IPS-18a (cell line): Measurements from ENCODE around the gene ITSN1.

Experiments used
- H3K27ac ChIP-seq: one replicate; pipeline ENCODE4 v1.5.1; 2013; ENCODE audit warnings: low read length
- H3K27me3 ChIP-seq: one replicate; pipeline ENCODE4 v1.6.1; 2013; ENCODE audit warnings: mild to moderate bottlenecking, low read length; ENCODE audit not compliant: control insufficient read depth, insufficient read depth
- H3K36me3 ChIP-seq: one replicate; pipeline ENCODE4 v1.6.1; 2013; ENCODE audit warnings: low read depth, low read length; ENCODE audit not compliant: control insufficient read depth
- H3K4me1 ChIP-seq: one replicate; pipeline ENCODE4 v1.6.1; 2013; ENCODE audit warnings: low read depth, low read length; ENCODE audit not compliant: control insufficient read depth
- H3K4me3 ChIP-seq: one replicate; pipeline ENCODE4 v1.5.1; 2013; ENCODE audit warnings: low read length
- H3K9ac ChIP-seq: one replicate; pipeline ENCODE4 v1.6.1; 2013; ENCODE audit warnings: mild to moderate bottlenecking, low read length, moderate library complexity
- H3K9me3 ChIP-seq: one replicate; pipeline ENCODE4 v1.6.1; 2013; ENCODE audit warnings: low read depth, low read length; ENCODE audit not compliant: control insufficient read depth

ITSN1 gene

GRCh38 chr21:33835920-33836319 is 193.6 kb downstream of the ITSN1 start:
- Histone ChIP-seq H3K4me3 (no peak overlapping the region), H3K9me3 (no peaks in the 10 kb centered on the region), H3K9ac (no peak overlapping the region), H3K27me3 (no peaks in the 10 kb centered on the region), H3K36me3 (peaks cover 52% of the 10 kb centered on the region), H3K4me1 (no peaks in the 10 kb centered on the region), H3K27ac (no peak overlapping the region)

GRCh38 chr21:33836408-33836807 is 194.1 kb downstream of the ITSN1 start:
- no peak overlapping the region for H3K9ac ChIP-seq
- no peaks in the 10 kb centered on the region for H3K9me3 ChIP-seq
- H3K27ac ChIP-seq: no peak overlapping the region
- H3K4me1 ChIP-seq: no peaks in the 10 kb centered on the region
- no peak overlapping the region for H3K4me3 ChIP-seq
- H3K27me3 ChIP-seq: no peaks in the 10 kb centered on the region
- peaks cover 47% of the 10 kb centered on the region for H3K36me3 ChIP-seq

GRCh38 chr21:33839167-33839716 is 196.9 kb downstream of the ITSN1 start:
- Histone ChIP-seq H3K36me3 (peaks cover 32% of the 10 kb centered on the region), H3K27me3 (no peaks in the 10 kb centered on the region)

DNA sequence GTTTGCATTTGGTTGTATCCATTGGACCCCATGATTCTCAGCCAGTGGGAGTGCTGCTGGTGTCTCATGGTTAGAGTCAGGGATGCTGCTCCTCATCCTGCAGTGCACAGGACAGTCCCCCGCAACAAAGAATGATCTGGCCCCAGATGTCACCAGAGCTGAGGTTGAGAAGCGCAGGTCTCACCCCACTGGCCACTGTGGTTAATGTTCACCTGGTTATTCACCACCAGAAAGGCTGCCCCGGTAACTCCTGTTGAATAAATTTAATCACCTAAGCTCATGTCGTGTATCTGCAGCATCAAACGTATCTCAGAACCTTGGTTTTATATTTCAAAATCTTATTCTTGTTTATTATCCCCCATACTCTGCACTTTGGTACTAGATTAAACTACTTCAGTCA is 197.5 kb downstream of the ITSN1 start:
- Histone ChIP-seq H3K4me1 (no peaks in the 10 kb centered on the region), H3K4me3 (no peak overlapping the region), H3K27me3 (no peaks in the 10 kb centered on the region), H3K36me3 (peaks cover 26% of the 10 kb centered on the region), H3K27ac (no peak overlapping the region), H3K9ac (no peak overlapping the region), H3K9me3 (no peaks in the 10 kb centered on the region)

More at GRCh38 chr21:33839167-33839716, 196.9 kb downstream of the ITSN1 start:
- Histone ChIP-seq H3K9ac (no peak overlapping the region), H3K27ac (no peak overlapping the region), H3K9me3 (no peaks in the 10 kb centered on the region), H3K4me1 (no peaks in the 10 kb centered on the region), H3K4me3 (no peak overlapping the region)

DNA sequence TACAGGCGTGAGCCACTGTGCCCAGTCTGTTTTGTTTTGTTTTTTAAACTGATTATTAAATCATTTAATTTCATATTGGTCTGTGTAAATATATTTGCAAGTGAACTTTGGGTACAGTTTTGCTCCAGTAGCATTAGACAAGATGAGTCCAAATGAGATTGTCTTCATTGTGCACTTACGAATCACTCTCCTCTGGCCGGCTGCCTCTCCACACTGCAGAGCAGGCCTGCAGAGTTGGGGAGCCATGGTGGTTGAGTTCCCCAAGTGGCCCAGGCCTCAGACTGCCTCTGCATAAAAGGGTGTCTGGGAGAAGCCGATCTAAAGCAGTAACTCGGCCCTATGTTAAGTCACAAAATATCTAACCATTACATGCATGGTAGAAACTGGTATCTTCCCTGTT is 198.5 kb downstream of the ITSN1 start:
- Histone ChIP-seq H3K9ac (no peak overlapping the region), H3K9me3 (no peaks in the 10 kb centered on the region), H3K36me3 (peaks cover 20% of the 10 kb centered on the region), H3K4me1 (no peaks in the 10 kb centered on the region), H3K4me3 (no peak overlapping the region), H3K27ac (no peak overlapping the region), H3K27me3 (no peaks in the 10 kb centered on the region)

DNA sequence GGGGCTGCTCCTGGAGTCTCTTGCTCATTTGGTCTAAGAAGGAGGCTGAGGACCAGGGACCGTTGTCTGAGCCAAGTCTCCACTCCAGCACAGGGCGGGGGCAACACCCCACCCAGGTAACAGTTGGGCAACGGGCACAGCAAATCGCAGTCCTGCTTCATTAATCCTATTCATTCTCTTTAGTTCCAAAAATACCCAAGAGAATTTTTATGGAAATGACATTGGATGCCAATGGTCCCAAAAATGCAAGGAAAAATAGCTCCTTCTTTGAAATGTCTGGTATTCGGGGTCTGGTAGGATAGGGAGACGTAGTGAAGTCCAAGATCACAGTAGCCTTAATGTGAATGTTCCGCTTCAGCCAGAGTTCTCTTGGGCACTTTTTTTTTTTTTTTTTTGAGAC is 199.3 kb downstream of the ITSN1 start:
- H3K4me3 ChIP-seq: no peak overlapping the region
- H3K9me3 ChIP-seq: no peaks in the 10 kb centered on the region
- H3K27me3 ChIP-seq: no peaks in the 10 kb centered on the region
- H3K9ac ChIP-seq: no peak overlapping the region
- H3K27ac ChIP-seq: no peak overlapping the region
- no peaks in the 10 kb centered on the region for H3K4me1 ChIP-seq
- H3K36me3 ChIP-seq: peaks cover 13% of the 10 kb centered on the region

GRCh38 chr21:33843216-33843615 is 200.9 kb downstream of the ITSN1 start:
- Histone ChIP-seq H3K27ac (no peak overlapping the region), H3K9me3 (no peaks in the 10 kb centered on the region), H3K4me3 (no peak overlapping the region), H3K36me3 (no peaks in the 10 kb centered on the region), H3K9ac (no peak overlapping the region), H3K27me3 (no peaks in the 10 kb centered on the region), H3K4me1 (no peaks in the 10 kb centered on the region)

GRCh38 chr21:33844104-33844889 is 202.0 kb downstream of the ITSN1 start:
- no peaks in the 10 kb centered on the region for H3K27me3 ChIP-seq
- no peak overlapping the region for H3K4me3 ChIP-seq
- H3K27ac ChIP-seq: no peak overlapping the region
- H3K4me1 ChIP-seq: no peaks in the 10 kb centered on the region
- no peak overlapping the region for H3K9ac ChIP-seq
- no peaks in the 10 kb centered on the region for H3K36me3 ChIP-seq
- H3K9me3 ChIP-seq: no peaks in the 10 kb centered on the region

- Histone ChIP-seq H3K4me1 (no peaks in the 10 kb centered on the region), H3K9ac (no peak overlapping the region), H3K27ac (no peak overlapping the region), H3K9me3 (no peaks in the 10 kb centered on the region), H3K4me3 (no peak overlapping the region), H3K27me3 (no peaks in the 10 kb centered on the region), H3K36me3 (no peaks in the 10 kb centered on the region)
Observed at GRCh38 chr21:33844890-33845205, 202.5 kb downstream of the ITSN1 start.

DNA sequence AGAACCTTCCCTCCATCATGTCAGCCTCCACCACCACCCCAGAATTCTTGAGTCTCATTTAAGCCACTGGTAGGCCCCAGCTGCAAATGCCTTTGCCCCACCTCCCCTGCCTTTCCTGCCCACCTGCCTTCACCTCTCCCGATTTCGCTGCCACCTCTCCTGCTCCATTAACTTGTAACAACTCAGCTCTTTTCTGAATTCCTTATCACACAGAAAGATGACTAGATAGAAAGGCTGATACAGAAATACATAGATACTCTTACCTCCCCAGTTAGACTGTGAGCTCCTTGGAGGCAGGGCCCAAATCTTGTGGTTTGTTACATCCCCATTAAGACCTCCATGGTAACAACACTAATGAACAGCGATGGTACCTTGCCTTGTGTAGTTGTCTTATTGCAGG is 203.8 kb downstream of the ITSN1 start:
- no peaks in the 10 kb centered on the region for H3K27me3 ChIP-seq
- no peak overlapping the region for H3K27ac ChIP-seq
- no peak overlapping the region for H3K4me3 ChIP-seq
- no peak overlapping the region for H3K9ac ChIP-seq
- no peaks in the 10 kb centered on the region for H3K9me3 ChIP-seq
- no peaks in the 10 kb centered on the region for H3K4me1 ChIP-seq
- no peaks in the 10 kb centered on the region for H3K36me3 ChIP-seq

GRCh38 chr21:33847588-33848248 is 205.4 kb downstream of the ITSN1 start:
- H3K27ac ChIP-seq: no peak overlapping the region
- no peak overlapping the region for H3K9ac ChIP-seq
- H3K27me3 ChIP-seq: no peaks in the 10 kb centered on the region

More at GRCh38 chr21:33847588-33848248, 205.4 kb downstream of the ITSN1 start:
- Histone ChIP-seq H3K4me1 (no peaks in the 10 kb centered on the region), H3K4me3 (no peak overlapping the region), H3K36me3 (no peaks in the 10 kb centered on the region), H3K9me3 (no peaks in the 10 kb centered on the region)
